Measurements from ENCODE around the gene IL10.

The IL10 gene

DNA sequence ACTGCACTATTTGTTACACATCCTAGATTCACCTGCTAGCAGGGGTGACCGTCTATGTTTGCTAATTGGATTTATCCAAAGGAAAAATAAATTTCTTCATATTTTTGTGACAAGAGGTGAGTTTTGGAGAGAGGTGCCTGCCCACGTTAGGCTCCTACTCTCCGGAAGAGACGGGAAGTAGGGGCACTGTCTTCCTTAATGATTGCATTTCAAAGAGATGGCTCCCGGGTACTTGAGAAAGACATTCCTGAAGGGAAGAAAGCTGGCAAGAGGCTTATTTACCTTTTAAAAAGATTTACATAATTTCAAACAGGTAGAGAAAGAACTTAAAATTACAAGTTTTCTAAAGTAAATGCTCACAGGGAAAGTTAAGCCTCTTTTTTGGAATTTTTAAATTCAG is 20.4 kb downstream of the IL10 start:
- ChIA-PET CTCF (interaction anchor here (1.6 kb wide), 1 partner anchor 17 kb away, joined by 7 read pairs; no protein-coding TSS in a partner anchor), POLR2A (no interaction called here)
- TF ChIP-seq, protein P1, sequence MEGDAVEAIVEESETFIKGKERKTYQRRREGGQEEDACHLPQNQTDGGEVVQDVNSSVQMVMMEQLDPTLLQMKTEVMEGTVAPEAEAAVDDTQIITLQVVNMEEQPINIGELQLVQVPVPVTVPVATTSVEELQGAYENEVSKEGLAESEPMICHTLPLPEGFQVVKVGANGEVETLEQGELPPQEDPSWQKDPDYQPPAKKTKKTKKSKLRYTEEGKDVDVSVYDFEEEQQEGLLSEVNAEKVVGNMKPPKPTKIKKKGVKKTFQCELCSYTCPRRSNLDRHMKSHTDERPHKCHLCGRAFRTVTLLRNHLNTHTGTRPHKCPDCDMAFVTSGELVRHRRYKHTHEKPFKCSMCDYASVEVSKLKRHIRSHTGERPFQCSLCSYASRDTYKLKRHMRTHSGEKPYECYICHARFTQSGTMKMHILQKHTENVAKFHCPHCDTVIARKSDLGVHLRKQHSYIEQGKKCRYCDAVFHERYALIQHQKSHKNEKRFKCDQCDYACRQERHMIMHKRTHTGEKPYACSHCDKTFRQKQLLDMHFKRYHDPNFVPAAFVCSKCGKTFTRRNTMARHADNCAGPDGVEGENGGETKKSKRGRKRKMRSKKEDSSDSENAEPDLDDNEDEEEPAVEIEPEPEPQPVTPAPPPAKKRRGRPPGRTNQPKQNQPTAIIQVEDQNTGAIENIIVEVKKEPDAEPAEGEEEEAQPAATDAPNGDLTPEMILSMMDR (IDR thresholded peaks at IDR 0.05; ENCODE audit: control extremely low read depth, extremely low read depth, low read depth, missing control alignments), result no peak
- no peak for DNase-seq (ENCODE audit: extremely low spot score)

DNA sequence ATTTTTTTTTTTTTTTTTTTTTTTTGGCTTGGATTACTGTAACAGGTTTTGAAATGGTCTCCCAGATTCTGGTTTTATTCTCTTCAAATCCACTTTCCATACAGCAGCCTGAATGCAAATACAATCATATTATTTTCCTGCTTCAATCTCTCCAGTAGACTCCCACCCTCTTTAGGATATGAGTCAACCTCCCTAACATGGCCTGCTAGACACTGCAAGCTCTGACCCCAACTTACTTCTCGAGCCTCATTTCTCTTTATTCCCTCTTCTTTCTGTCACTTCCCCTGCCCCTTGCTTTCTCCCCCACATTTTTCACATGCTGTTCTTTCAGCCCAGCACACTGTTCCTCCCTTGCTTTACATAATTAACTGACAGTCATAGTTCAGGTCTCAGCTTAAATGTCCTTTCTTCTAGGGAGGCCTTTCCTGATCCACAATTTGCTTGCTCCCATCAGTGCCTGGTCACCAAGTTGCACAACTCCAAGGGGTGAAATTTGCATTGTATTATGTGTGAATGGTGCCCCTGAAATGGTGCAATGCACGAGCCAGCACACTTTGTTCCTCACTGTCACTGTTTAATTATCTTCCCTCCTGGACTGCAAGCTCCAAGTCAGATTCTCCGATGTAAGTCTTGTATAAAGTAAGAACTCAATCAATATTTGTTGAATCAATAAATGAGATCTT is 23.8 kb downstream of the IL10 start:
- POLR2A ChIA-PET, result no interaction called here
- CTCF ChIA-PET, result interaction anchor here (0.9 to 2.2 kb wide), 7 partner anchors 10 to 42 kb away, joined by 3 to 7 read pairs (median 4); no protein-coding TSS in a partner anchor
- no peak for DNase-seq (ENCODE audit: extremely low spot score)
- TF ChIP-seq, protein P1 (IDR thresholded peaks at IDR 0.05; ENCODE audit: control extremely low read depth, extremely low read depth, low read depth, missing control alignments), result no peak

DNA sequence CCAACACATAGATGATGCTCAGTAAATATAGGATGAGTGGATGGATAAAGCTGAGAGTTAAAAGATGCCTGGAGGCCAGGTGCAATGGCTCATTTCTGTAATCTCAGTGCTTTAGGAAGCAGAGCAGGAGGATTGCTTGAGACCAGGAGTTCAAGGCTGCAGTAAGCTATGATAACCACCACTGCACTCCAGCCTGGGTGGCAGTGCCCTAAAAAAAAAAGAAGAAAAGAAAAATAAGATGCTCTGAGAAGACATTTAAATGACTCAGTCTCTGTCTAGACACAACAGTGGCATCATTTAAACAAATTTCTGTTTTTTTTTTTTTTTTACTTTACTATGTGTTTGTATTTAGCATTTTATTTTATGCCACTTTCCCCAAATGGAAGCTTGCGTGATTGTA is 27.0 kb downstream of the IL10 start:
- DNase-seq (ENCODE audit: extremely low spot score), result no peak
- ChIA-PET CTCF (interaction anchor here (0.7 to 3.5 kb wide), 13 partner anchors 10 to 237 kb away, joined by 3 to 23 read pairs (median 5); partner anchors contain the start of gene IL19), POLR2A (no interaction called here)
- TF ChIP-seq, protein P1 (IDR thresholded peaks at IDR 0.05; ENCODE audit: control extremely low read depth, extremely low read depth, low read depth, missing control alignments), result no peak

DNA sequence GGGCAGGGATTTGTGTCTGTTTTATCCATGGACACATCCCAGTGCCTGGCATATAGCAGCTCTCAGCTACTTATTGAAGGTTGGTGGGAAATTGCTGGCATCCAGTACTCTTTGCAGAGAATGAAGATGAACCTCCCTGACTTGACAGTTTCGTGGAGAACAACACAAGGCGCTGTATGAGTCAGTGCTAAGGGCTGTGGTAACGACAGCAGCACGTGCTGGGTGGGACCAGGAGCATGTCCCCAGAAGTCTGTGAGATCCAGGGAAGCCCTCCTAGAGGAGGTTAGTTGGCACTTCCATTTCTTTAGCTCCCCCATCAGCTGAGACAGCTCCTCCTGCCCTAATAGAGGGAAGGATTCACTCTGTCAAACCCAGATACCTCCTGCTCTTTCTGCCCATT is 27.6 kb downstream of the IL10 start:
- CTCF ChIA-PET, result interaction anchor here (0.8 to 3.5 kb wide), 11 partner anchors 10 to 238 kb away, joined by 3 to 23 read pairs (median 5); no protein-coding TSS in a partner anchor
- POLR2A ChIA-PET, result interaction anchor here (0.6 kb wide), 1 partner anchor 285 kb away, joined by 3 read pairs; no protein-coding TSS in a partner anchor
- TF ChIP-seq, protein P1 (IDR thresholded peaks at IDR 0.05; ENCODE audit: control extremely low read depth, extremely low read depth, low read depth, missing control alignments), result no peak
- no peak for DNase-seq (ENCODE audit: extremely low spot score)

DNA sequence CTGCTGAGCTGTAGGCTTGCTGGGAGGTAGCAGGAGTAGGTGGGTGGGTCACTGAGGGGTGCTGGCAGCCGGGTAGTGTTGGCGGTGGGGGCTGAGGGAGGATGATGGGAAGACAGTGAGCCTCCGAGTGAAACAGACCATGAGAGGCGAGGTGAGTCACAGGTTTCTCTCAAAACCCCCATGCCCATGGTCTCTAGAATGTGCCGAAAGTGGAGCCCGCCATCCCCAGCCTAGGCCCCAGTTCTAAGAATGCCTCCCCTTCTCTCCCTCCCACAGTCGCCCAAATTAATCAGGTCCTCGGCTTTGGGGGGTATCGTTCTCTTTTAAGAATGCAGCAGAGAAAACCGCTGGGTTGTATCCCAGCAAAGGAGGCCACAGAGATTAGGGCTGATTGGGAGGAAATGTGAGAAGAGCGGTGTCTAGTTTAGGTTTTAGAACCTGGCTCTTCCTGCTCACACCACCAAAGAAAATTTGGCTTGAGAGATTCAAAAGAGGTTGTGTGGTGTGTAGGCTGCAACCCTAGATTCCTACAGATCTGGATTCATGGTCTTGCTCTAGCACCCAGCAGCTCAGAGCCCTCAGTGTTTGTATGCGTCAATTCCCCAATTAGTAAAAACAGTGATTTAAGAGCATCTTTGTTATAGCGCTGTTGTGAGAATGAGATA is 29.4 kb downstream of the IL10 start:
- TF ChIP-seq, protein P1 (IDR thresholded peaks at IDR 0.05; ENCODE audit: control extremely low read depth, extremely low read depth, low read depth, missing control alignments), result no peak
- POLR2A ChIA-PET, result no interaction called here
- no peak for DNase-seq (ENCODE audit: extremely low spot score)
- CTCF ChIA-PET, result interaction anchor here (1.1 to 3.6 kb wide), 5 partner anchors 8 to 66 kb away, joined by 3 to 23 read pairs (median 4); no protein-coding TSS in a partner anchor

DNA sequence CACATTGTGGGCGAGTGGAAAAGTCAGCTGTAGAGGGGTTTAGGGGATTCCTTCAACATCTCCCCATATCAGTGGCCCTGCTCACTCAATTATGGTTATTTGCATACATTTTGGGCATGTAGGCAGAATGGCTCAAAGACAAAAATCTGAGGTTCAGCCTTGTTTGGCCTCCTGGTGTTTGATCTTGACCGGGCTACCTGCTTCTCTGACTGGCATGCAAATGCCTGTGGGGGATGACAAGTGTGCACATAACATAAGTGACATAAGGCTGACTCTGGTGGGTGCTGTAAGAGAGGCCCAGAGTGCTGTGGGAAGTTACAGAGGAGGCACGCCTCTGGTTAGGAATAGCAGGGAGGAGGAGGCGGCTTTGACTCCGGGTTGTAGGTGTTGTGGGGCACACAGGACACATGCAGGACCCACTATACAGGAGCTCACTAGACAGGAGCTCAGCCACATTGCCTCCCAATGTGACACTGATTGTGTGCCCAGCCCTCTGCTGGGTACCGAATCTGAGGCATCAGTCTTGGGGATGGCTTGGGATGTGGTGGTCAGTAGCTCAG is 31.1 kb downstream of the IL10 start:
- CTCF ChIA-PET, result interaction anchor here (0.7 to 3.6 kb wide), 14 partner anchors 15 to 241 kb away, joined by 3 to 15 read pairs (median 4); partner anchors contain the start of gene IL19
- POLR2A ChIA-PET, result no interaction called here
- DNase-seq (ENCODE audit: extremely low spot score), result no peak
- TF ChIP-seq, protein P1 (IDR thresholded peaks at IDR 0.05; ENCODE audit: control extremely low read depth, extremely low read depth, low read depth, missing control alignments), result no peak
